Measurements from ENCODE around the gene RFC2. TPM values are rescaled to one million over a fixed set of nuclear protein-coding genes. Genes with fewer than 3 reads are reported as not detected.
"Not testable (repeated sequence)": the region's sequence is repeated elsewhere in the genome, so short reads cannot be mapped to it uniquely, and the experiment has no call there.

The RFC2 gene
- total and polyA plus RNA-seq, 8 donors, result 17.0 to 48.1 (median 37.7) TPM

DNA sequence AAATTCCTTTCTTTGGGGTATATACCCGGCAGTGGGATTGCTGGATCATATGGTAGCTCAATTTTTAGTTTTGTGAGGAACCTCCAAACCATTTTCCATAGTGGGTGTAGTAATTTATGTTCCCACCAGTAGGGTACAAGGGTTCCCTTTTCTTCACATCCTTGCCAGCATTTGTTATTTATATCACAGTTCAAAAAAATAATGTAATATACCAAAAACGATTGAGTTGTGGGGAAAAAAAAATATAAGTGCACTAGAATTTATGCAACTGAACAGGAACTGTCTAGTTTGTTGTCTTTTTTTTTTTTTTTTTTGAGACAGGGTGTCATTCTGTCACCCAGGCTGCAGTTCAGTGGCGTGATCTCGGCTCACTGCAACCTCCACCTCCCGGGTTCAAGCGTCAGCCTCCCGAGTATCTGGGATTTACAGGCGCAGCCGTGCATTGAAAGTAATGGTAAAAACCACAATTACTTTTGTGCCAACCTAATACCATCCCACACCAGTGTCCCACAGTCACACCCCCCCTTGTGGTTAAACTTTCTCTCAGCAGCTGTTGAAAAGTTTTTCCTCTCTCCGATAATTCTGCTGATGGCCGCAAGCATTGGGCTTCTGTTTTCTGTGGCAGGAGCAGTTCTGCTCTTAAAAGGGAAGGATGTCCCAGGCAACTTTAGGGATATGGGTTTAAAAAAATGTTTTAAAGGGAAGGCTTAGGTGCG is 51.2 kb downstream of the RFC2 start:
- Histone ChIP-seq H3K4me1 (peaks cover 0 to 18% of the 10 kb centered on the region in 2 donors), H3K27ac (no peak overlapping the region), H3K27me3 (no peaks in the 10 kb centered on the region), H3K4me3 (no peak overlapping the region), H3K36me3 (peaks cover 0 to 12% of the 10 kb centered on the region in 2 donors), H3K9me3 (no peaks in the 10 kb centered on the region)
- intact Hi-C loops (cut with DNase I), result no loop called here
- ATAC-seq, result peak; percentile 47
- TF ChIP-seq, protein P1, sequence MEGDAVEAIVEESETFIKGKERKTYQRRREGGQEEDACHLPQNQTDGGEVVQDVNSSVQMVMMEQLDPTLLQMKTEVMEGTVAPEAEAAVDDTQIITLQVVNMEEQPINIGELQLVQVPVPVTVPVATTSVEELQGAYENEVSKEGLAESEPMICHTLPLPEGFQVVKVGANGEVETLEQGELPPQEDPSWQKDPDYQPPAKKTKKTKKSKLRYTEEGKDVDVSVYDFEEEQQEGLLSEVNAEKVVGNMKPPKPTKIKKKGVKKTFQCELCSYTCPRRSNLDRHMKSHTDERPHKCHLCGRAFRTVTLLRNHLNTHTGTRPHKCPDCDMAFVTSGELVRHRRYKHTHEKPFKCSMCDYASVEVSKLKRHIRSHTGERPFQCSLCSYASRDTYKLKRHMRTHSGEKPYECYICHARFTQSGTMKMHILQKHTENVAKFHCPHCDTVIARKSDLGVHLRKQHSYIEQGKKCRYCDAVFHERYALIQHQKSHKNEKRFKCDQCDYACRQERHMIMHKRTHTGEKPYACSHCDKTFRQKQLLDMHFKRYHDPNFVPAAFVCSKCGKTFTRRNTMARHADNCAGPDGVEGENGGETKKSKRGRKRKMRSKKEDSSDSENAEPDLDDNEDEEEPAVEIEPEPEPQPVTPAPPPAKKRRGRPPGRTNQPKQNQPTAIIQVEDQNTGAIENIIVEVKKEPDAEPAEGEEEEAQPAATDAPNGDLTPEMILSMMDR (IDR thresholded peaks at IDR 0.05), result peak in 1 of 2 donors; percentile 34
- peak in 2 of 4 donors; percentile 31 for DNase-seq

DNA sequence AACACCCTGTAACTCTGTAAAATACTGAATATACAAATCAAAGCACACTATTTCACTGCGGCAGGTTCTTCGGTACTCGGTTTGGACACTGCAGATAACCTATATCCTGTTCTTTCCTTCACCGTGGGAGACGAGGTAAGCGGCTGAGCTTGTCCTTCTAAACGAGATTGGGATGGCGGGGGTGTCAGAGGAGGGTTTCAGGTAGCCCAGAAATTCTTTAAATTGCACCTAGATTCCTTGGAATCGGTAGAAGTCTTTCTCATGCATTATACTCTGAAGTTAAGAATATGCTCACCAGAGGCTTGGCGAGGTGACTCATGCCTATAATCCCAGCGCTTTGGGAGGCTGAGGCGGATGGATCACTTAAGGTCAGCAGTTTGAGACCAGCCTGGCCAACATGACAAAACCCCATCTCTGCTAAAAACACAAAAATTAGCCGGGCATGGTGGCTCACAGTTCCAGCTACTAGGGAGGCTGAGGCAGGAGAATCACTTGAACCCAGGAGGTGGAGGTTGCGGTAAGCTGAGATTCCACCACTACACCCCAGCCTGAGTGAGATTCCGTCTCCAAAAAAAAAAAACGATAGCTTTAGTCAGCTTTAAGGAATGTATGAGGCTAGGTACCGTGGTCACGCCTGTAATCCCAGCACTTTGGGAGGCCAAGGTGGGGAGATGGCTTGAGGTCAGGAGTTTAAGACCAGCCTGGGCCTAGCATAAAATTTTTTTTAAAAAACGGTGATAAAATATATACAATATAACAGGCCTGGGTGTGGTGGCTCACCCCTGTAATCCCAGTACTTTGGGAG is 54.4 kb downstream of the RFC2 start:
- no peak for ATAC-seq
- H3K27ac ChIP-seq, result no peak overlapping the region
- TF ChIP-seq, protein P1 (IDR thresholded peaks at IDR 0.05), result no peak
- no peak for DNase-seq
- peaks cover 0 to 8% of the 10 kb centered on the region in 2 donors for H3K4me1 ChIP-seq
- no peaks in the 10 kb centered on the region for H3K27me3 ChIP-seq
- H3K36me3 ChIP-seq, result peaks cover 0 to 40% of the 10 kb centered on the region in 2 donors
- H3K4me3 ChIP-seq, result no peak overlapping the region
- intact Hi-C loops (cut with DNase I), result no loop called here
- H3K9me3 ChIP-seq, result no peaks in the 10 kb centered on the region

DNA sequence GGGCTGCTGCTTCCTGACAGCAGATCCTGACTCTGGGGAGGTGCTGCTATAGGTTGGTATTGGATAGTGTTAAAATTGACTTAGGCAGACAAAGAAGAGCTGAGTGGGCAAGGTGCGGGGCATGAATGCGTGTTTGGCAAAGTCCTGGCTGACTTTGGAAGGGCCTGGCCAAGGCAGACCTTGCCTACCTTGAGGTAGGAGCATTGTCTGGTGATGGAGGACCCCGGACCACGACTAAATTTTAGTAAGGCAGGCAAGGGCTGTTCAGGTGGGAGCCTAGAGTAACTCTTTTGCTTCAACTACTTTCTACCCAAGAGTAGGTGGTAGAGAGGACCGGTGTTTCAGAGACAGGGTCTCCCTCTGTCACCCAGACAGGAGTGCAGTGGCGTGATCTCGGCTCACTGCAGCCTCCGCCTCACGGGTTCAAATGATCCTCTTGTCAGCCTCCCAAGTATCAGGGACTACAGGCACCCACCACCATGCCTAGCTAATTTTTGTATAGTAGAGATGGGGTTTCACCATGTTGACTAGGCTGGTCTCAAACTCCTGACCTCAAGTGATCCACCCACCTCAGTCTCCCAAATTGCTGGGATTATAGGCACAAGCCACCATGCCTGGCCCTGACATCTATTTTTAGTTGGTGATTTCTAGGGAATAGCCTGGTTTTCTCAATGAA is 56.6 kb downstream of the RFC2 start:
- DNase-seq, result no peak
- H3K4me3 ChIP-seq, result no peak overlapping the region
- peaks cover 0 to 61% of the 10 kb centered on the region in 2 donors for H3K36me3 ChIP-seq
- ATAC-seq, result no peak
- TF ChIP-seq, protein P1 (IDR thresholded peaks at IDR 0.05), result no peak
- no peaks in the 10 kb centered on the region for H3K4me1 ChIP-seq
- H3K27ac ChIP-seq, result no peak overlapping the region
- intact Hi-C loops (cut with DNase I), result no loop called here
- H3K27me3 ChIP-seq, result no peaks in the 10 kb centered on the region
- no peaks in the 10 kb centered on the region for H3K9me3 ChIP-seq

DNA sequence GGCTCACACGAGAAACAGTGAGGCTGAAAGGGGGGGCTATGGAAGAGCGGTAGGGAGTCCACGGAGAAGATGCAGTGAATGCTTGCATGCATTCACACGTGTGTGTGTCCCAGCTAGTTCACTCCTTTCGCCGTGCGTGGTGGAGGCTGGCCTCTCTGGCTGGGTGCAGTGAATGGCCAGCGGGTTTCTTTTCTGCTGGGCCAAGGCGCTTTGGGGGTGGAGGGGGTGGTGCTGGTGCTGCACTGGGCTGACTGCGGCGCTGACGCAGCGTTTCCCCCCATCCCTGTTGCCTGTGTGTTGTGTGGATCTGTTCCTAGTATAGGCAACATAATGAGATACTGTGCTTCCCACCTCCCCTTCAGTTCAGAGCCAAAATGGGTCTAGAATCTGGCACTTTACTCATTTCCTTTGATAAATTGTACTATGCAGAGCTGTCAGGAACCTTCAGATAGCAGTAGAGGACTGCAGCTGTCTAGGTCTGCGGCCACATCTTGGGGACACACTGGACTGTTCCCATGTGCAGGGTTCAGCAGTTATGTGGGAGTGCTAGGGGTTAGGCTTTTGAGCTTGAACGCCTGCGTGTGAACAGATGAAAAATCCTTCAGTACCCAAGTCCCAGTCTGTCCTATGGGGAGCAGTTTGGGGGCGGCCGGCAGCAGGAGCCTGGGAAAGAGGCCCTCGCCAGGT is 58.1 kb downstream of the RFC2 start:
- intact Hi-C loops (cut with DNase I); H3K4me1 ChIP-seq; H3K9me3 ChIP-seq; H3K27me3 ChIP-seq; H3K4me3 ChIP-seq; H3K27ac ChIP-seq; ATAC-seq: not testable (repeated sequence)
- peaks cover 0 to 76% of the 10 kb centered on the region in 2 donors for H3K36me3 ChIP-seq
- peak in 1 of 4 donors; percentile 65 for DNase-seq

DNA sequence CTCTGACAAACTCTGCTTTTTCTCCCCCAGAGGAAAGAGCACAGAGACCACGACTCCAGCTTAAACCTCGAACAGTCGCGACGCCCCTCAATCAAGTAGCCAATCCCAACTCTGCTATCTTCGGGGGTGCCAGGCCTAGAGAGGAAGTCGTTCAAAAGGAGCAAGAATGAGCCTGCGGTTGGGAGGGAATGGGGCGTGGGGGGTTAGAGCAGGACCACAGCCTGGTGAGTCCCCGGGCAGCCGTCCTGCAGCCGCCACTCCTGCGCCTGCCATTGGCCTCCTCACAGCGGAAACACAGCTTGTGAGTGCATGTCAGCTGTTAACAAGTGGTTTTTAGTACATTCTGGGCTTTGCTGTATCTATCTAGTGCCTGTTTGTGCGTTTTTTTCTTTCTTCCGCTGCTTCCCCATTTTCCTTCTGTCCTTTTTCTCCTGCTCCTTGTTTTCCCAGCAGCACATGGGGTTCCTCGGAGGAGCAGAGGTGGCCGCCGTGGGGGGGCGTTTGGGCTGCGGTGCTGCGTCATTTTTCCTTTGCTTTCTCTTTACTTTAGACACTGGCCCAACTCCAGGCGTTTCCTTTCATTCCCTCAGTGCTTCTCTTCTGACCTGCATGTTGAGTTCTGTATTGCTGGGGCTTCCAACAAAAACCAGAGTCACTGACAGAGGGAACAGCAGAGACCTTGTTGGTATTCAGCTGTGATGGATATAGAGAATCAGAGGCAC is 58.9 kb downstream of the RFC2 start:
- H3K4me3 ChIP-seq; H3K4me1 ChIP-seq; DNase-seq; H3K9me3 ChIP-seq; H3K27ac ChIP-seq; intact Hi-C loops (cut with DNase I); H3K27me3 ChIP-seq: not testable (repeated sequence)
- peak; percentile 27 for ATAC-seq
- H3K36me3 ChIP-seq, result peaks cover 0 to 84% of the 10 kb centered on the region in 2 donors

Data from left lung (tissue), 10 donors.